Stimulated activated CD4-positive, alpha-beta T cell treated with anti-CD3 and anti-CD28 coated beads, TNF-alpha, amount 100 ng/mL, for 24 hours (primary cell): ENCODE data around the gene RHBG.

ENCODE experiments used
- DNase-seq, 3 experiments: peaks; one replicate each; pipeline ENCODE4 v3.0.0-alpha.2; 2020; ENCODE audit warnings: low read depth in 3 of 3

RHBG gene

DNA sequence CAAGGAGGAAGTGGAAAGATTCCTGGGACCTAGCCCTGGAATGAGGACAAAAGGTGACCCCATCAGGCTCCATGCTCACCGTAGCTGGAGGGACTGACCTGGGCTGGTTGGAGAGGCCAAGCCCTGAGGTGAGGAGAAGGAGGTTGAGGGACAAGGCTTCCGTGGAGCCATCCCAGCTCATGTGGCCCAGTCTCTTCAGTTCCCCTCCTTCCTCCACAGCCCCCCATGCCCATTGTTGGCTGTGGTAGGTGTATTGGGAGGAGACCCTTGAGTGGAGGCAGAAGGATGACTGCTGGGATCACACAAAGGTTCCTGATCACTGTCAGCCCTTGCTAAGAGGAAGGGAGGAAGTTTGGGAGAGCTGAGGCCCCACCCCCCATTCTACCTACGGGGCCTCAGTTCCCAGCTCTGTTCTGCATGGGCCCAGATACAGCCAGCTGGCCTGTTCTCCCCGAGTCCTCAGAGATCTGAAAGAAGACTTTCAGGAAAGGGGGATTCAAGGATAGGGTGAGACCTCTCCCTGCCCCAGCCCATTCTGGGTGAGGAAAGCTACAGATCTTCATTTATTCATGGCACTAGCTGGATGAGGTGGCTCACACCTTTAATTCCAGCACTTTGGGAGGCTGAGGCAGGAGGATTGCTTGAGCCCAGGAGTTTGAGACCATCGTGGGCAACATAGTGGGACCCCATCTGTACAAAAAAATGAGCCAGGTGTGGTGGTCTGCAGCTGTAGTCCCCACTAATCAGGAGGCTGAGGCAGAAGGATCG is 17.3 kb downstream of the RHBG start:
- no peak for DNase-seq

DNA sequence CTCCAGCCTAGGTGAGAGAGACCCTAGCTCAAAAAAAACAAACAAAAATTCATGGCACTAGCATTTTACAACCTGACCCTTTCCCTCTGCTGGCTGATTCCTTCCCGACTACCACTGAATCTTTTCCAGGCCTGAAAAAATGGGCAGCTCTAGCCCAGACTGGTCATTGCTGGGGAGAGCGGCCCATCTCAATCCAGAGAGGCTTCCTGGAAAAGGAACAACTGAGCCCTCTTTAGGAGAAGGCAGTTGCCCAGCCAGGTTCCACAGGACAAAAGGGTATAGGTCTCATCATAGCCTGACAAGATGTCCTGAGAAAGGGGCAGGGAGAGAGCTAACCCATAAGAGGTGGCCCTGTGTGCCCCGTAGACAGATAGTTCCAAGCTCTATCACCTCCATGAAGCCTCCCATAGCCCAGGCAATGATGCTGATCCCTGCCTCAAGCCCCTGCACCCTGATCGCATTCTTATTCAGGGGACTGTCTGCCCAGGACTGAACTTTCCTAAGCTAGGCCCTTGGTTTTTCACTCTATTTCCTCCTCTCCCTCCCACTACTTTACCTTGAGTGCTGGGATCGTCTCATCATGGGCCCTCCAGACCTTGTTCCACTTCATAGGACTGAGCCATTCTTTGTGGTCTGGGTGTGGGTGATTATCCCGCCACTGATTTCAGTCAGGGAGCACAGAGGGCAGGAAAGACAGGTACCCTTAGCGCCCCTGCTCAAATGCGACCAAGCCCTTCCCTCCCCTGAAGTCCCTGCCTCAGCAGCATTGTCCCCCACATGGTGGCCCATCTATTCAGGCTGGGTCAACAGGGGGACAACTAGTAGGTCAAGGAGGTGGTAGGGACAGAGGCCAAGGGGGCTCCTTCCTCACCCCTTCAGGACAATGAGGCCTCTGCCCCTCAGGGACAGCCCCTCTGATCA is 18.2 kb downstream of the RHBG start:
- no peak for DNase-seq

DNA sequence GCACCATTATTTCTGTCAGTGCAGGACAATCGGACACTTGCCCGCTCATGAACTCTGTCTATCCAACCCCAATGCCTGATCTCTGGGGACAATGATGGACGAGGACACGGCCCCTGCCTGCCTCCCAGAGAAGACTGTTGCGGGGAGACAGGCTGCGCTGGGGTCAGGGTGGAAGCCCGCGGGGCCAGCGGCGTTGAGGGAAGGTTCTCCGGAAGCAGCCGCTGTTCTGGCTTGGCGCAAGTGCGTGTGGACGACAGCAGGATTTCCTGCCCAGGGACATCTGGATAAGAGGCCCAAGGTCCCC is 18.8 kb downstream of the RHBG start:
- no peak for DNase-seq

DNA sequence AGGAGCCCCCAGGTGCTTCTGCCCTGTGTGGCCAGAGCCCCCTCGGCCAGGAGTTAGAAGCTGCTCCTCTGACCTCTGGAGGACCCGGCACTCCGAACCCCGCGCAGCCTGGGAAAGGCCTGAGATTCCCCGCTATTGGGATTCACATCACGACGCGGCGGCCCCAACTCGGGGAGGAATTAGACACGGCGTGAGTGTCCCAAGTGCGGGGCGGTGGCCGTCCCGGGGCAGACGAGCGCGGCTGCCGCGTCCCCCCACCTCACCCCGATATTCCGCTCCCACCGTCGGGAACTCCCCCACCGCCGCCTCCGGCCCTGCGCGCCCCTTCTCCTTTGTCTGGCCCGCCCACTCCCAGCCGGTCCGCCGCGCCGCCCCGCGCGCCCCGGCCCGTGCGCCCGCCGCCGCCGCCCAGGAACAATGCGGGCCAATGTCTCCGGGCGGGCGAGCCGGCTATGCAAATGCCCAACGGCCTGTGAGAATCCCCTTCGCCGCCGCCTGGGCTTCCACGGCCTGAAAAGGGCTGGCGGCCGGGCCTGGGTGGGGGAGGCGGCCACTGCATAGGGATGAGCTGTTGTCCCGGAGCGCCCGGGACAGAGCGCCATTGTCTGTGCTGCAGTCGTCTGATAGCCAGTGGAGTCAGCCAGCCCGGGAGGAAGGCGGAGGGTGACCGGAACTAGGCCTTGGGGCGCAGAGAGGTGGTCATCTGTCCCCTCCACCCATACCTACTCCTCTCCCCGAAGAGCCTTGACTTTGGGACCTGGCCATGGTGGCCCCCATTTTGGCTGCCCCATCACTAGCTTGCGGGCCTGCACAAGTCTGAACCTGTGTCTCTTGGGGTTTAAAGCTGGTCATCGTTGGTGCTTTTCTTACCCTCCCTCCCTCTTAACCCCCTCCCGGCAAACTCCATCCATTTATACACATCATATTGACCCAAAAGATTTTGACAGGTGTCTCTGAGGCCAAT is 19.4 kb downstream of the RHBG start:
- DNase-seq = no peak

DNA sequence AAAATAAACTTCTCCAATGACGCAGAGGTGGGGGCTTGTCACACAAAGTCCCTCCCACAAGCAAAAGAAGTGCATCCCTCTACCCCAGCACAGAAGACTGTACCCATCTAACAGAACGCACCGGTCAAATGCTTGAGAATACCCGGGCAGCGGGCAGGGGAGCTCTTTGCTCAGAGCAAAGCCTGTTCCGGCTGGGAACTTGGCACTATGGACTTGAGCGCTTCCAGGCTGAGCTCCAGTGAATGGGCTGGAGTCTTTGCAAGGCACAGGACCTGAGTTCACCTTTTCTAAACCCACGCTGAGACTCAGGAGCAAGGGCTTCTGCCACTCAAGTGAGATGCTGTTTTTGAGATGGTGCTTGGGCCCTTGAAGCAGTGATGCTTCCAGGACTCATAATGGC is 20.3 kb downstream of the RHBG start:
- DNase-seq = no peak

DNA sequence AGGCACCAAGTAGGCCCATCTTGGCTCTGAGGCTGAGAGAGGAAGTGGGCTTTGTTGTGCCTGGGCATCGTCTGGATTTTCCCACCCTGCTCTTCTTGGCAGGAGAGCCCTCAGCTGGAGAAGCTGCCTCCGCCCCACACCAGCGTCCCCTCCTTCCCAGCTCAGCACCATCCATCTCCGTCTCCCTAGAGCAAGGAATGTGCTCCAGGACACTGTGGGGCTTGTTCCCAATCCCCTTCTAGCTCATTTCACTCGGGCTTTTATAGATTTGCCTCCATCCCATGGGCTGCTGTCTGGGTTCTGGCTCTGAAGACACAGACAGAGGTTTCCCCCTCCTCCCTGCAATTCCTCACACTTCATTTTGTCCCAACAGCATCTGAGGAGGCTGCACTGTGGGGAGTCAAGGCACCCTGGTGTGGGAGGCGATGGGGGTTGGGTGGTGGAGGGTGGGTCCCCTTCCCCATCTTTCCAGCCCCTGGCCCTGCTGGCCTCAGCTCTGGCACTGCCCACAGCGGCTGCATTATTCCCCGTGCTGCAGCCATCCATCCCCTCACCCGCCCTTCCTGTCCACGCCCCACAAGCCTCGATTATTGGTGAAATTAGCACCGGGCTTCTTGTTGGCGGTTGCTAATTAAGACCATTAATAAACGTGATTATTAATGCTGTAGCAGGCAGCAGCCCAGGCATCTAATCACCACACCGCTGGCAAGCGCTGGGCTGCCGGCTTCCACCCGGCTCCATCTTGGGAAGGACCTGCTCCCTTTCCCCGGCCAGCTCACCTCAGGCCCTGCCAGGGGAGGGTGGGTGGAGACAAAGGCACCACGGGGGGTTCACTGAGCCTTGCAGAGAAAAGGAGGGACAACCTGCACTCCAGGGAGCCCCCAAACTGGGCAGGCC is 21.7 kb downstream of the RHBG start:
- DNase-seq = no peak

DNA sequence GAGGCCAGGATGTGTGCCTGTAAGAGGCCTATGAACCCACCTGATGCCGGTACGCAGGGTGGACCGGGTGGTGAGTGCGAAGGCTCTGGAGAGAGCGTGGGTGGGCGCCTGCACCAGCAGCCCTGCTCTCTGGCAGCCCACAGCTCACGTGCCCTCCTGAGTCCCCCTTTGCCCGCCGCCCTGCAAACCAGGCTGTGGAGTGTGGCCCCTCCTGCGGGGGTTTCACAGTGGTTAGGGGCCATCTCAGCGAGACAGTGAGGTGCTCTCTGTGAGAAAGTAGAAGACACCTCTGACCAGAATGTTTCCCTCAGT is 22.3 kb downstream of the RHBG start:
- no peak for DNase-seq

DNA sequence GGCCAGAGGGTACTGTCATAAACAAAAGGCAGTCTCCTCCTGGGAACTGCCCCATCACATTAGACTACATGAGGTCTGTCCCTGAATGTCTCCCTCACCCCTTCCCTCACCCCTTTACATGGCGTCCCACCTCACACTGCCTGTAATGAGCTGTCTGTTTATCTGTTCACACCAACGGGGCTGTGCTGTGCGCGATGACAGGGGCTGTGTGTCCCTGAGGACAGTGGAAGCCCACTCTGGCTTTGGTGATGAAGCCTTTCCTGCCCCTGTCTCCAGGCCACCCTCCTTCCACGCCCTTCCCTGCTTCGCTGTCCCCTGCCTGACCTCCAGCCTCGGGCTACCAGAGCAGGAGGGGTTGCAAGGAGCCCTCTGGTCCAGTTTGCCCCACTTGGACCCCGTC is 22.7 kb downstream of the RHBG start:
- no peak for DNase-seq

DNA sequence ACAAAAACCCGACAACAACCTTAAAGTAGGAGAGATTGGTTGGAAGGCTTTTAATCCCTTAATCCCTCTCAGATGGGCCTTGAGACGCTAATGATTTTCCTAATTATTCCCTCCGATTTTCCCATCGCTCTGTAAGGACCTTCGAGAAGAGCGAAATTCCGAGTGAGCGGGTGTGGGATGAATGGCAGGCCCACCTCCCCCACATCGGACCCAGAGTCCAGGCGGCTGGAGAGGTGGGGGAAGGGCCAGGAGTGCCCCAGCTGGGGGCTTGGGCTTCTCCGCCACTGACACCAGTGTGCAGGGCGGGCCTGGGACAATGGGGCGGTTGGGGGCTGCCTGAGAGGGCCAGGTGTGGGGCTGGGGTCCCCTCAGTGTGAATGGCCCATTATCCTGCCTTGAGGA is 23.4 kb downstream of the RHBG start:
- no peak for DNase-seq

DNA sequence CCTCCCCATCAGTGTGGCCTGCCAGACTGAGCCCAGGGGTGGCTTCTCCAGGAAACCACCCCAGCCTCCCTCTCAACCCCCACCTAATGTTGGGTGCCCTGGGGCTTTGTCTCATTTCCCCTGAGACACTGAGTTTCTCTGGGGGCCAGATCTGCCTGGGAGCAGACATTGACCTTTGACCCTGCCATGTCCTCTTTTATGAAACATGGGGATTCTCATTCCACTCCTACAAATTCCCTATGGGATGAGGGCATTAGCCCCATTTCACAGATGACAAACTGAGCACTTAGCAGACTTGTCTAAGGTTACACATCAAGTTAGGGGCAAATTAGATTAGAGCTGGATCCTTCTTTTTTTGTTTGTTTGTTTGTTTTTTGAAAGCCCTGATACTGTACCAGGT is 24.1 kb downstream of the RHBG start:
- DNase-seq = no peak

DNA sequence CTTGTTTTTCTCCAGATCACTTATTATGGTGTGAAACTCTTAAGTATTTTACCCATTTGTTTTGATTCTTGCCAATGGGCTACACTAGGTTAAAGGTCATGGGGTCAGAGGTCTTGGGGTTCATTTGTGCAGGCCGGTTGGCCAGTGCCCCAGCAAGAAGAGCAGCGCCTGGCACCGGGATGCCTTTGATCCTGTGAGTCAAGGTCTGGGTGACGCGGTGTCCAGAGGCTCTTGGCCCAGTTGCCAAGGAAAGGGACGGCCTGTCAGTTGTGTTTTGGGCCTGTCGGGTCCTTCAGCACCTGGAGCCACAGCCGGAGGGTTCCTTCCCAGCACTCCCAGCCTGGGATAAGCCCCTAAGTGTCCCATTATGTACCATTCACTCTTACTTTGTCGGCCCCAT is 25.1 kb downstream of the RHBG start:
- no peak for DNase-seq

DNA sequence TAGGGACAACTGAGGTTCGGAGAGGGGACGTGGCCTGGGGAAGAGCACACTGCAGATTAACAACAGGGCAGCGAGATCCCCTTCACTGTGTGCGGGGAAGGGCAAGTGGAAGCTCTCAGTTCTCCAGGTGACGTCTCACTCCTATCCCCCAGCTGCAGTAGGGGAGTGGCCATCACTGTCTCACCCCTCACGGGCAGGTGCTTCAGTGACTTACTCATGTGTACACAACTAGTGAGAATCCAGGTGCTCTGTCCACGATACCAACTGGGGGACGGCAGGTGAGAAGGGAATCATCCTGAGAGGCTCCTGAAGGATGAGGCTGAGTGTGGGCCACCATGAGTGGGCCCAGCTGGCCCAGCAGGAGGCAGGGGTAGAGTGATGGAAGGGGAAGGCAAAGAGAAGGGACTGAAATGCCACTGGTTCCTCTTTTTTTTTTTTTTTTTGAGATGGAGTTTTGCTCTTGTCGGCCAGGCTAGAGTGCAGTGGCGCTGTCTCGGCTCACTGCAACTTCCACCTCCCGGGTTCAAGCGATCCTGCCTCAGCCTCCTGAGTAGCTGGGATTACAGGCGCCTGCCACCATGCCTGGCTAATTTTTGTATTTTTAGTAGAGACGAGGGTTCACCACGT is 25.9 kb downstream of the RHBG start:
- DNase-seq = no peak

DNA sequence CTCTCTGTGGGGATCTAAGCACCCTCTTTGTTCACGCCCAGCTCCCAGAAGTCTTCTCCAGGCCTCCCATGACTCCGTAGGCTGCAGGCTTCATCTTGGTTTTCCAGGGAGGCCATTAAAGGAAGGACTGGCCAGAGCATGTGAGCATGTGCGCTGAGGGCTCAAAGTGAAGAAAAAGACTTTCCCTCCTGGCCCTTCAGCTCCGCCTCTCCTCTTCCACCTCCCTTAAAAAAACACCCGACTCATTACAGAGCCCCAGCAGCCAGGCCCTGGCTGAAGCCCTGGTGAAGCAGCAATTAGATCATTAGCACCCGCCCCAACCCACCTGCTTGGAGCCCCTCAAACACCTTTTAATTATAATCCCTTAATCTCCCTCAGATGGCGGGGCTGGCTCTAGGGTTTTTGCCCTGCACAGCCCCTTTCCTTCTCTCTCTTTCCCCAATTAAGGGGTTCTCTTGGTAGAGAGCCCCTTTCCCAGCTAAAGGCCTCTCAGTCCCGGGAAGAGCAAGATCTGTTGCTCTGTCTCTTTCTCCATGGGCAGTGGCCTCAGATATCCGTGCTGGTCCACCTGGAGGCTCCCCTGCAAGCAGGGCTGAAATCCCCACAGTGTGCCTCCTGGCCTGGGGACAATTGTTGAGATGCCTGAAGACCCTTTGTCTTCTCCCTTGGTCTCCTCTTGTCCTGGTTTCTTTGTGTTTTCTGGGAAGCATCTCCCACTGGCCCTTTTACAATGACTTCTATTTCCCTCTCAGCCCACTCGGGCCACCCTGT is 30.5 kb downstream of the RHBG start:
- no peak for DNase-seq

DNA sequence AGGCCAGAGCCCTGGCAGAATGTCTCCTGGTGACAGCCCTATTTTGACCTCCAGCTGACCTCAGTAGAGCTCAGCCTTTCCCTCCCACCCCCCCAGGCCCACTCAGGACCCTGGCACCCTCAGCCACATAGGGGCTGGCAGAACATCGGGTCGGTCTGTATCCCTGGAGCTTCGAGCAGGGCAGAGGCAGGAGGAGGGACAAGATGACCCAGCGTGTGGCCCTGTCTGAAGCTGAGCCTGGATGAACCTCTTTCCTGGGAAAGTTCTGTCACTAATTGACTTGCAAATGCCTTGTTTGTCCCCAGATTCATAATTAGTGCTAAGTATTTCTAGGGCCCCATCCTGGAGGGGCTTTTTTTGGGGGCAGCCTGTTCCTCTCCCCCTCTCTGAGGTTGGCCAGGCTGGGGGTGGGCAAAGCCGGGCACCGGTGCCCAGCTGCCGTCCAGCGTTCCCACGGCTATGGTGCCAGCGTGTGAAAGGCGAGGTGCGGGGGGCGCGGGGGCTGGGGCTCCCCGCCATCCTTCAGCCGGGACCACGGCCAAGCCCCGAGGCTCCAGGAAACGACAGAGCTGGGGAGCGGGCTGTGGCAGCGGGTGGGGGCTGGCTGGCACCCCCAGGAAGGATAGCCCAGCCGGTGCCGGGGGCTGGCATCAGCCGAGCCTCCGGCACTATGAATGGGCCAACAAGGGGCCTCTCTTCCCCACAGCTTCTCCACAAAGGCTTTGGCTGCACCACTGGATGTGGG is 31.4 kb downstream of the RHBG start:
- DNase-seq = no peak

DNA sequence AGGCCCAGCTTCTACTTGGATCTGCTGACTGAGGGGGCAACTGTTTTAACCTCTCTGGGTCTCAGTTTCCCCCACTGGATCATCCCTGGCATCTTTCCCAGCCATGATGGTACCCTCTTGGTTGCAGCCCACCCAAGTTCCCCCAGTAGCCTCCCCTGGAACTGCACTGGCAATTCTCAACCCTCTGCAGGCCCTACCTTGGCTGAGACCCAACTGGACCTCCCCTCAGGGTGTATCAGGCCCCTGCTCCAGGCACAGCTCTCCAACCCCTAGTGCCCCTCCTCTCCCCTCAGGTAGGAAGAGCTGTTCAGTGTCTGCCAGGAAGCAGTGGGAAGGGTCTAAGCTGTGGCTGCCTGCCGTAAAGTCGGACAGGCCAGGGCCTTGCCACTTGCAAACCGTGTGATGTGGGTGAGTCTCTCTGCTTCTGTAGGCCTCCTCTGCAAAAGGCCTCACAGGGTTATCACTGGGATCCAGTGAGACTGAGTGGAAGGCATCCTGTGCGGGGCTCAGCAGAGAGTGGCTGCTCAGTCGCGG is 32.1 kb downstream of the RHBG start:
- no peak for DNase-seq

DNA sequence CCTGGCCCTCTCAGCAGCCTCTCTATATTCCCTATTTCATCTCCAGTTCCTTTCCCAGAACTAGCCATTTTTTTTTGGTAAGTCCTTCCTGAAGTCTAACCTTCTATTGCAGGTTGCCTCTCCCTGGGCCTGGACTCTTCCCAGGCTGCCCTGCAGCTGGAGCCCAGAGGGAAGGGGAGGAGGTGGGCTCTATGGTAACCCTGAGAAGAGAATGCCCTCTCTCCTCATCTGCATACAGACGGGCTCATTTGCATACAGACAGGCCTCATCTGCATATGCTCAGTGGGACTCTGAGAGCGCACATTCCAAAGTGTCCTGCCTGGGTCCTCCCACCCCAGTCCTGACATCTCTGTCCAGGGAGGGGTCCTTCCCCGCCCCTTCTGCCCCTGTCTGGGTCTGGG is 32.7 kb downstream of the RHBG start:
- no peak for DNase-seq

DNA sequence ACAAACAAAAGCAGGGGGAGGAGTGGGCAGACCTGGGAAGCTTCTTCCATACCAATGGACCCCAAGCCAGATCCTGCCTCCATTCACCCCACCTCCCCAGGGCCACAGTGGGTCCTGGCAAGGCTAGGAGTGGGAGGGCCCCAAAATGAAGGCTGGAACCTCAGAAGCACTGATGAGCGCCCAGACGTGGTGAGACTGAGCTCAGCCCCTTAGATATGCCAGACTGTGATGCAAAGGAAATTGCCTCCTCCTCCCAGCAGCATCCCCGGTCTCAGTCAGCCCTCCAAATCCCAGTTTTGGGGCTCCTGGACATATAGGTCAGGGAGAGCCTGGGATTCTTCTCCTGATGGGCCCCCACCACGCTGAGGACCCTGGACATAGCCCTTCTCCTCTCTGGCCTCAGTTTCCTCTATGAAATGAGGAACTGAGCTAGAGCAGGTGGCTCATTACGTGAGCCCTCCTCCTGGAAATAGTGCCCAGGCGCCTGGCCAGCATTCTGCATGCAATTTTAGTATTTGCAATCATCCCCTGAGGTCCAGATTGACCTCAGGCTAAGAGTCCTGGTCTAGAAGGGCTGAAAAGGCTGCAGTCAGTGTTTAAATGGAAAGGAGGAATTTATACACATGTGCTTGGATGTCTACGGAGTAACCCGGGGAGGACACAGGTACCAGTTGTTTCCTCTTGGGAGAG is 33.5 kb downstream of the RHBG start:
- no peak for DNase-seq

DNA sequence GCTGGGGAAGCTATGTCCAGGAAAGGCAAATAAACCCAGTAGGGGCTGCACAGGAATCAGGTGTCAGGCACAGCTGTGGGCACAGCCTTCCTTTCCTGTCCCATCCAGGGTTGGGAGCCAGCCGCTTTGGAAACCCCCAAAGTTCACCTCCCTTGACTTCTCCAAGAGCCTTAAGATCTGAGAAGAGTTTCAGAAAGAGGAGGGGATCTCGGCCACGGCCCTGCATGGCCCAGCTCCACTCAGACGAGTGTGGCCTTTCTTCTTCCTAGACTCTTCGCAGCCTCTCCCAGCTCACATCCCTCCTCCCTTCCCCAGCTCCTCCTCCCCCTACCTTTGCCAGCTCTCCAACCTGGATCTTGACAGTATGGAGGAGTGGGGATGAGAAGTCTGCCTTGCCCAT is 36.7 kb downstream of the RHBG start:
- DNase-seq = no peak

DNA sequence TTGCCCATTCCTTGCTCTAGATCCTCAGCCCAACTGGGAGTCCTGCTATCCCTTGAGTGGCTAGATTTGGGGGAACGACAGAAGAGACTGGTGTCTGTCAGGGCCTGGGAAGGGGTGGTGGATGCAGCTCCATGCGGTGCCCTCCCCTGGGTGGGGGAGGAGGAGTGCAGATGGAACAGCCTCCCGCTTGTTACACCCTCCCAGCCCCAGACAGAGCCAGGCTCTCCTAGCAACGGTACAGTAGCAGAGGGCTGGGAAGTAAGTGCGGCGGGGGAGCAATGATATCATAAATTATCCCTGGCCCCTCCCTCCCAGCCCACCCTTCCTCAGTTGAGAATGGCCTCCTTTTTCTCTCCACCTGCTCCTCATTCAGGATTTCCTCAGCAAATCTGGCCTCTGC is 37.2 kb downstream of the RHBG start:
- DNase-seq = no peak
